Ecto neural progenitor cell (in vitro differentiated cells): ENCODE results near the gene DBR1.

Experiments
- DNase-seq: peaks from one replicate; pipeline ENCODE4 v3.0.0-alpha.2; 2018; ENCODE audit warnings: low spot score

DBR1 gene

GRCh38 chr3:138119423-138119766, 55.3 kb downstream of the DBR1 start:
- DNase-seq: no peak

DNA sequence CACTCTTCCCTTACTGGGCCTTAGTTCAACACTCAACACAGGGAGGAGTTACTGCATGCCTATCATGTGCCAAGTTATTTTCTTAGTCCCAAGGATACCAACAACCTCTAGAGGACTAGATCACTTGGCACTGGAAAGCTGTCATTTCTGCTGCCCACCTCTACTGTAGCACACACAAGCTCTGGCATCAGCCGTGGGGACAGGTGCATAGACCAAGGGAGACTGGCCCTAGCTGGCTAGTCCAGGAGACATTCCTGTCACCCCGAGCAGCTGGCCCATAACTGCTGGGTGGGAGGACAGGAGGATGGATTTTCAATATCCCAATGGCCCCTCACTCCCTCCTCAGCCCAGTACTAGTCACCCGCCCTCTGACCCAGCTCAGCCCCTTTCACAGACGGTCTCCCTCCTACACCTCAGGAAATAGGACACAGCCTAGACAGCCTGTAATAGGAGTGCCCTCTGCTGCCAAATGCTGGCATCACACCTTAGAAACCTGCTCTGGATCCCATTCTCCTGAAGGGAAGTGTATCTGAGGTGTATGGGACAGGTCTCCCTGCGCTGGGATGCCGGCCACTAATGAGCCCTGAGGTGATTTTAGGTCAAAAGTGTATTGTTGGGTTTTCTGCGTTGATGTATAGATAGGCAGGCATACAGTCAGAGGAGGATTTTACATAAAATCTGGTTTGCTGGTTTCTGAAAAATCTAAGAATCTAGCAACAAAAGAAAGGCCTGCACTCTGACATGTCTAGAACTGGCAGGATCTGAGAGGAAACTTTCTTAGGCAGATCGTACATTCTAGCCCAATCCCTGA, 55.9 kb downstream of the DBR1 start:
- DNase-seq: peak; percentile 81

- DNase-seq: peak; percentile 82
These were observed 59.4 kb downstream of the DBR1 start, which contains the start of gene DZIP1L for GRCh38 chr3:138114988-138115971. Gene DZIP1L (minus strand): TSS chr3:138115608. CDS start chr3:138103971, 11,637 bp downstream.

- DNase-seq: peak; percentile 68
These were observed 60.2 kb downstream of the DBR1 start for GRCh38 chr3:138114431-138114918.

DNA sequence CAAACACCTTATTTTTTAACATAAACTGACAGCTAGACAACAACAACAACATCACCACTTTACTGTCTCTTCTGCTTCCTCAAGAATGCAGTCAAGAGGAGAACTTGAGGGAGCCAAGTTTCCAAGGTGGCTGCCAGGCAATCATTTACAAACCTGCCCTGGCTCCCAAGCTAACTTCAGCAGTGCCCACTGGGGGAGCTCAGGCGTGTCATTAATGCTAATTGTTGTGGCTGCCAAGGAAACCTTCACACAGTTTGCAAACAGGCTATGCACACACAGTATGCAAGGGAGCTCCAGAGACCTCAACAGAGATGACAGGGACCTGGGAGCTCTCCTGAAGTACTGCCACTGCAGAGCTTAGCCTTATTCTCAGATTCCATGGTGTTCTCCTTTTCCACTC, 61.4 kb downstream of the DBR1 start:
- no peak for DNase-seq

- DNase-seq: no peak
These were observed 62.4 kb downstream of the DBR1 start for GRCh38 chr3:138112362-138112761.
